Measurements from ENCODE around the gene ZNF407.
"Not testable (repeated sequence)": the region's sequence is repeated elsewhere in the genome, so short reads cannot be mapped to it uniquely, and the experiment has no call there.

The ZNF407 gene

GRCh38 chr18:75089748-75090327 lies 492.2 kb downstream of the ZNF407 start:
- Mint-ChIP-seq H3K9me3 (peaks cover 11% of the 10 kb centered on the region), H3K27ac (no peak overlapping the region), H3K4me1 (ENCODE audit: low read depth) (no peaks in the 10 kb centered on the region), H3K27me3 (peaks cover 4% of the 10 kb centered on the region), H3K36me3 (ENCODE audit: low read depth) (no peaks in the 10 kb centered on the region), H3K4me3 (no peak overlapping the region)
- intact Hi-C loops (cut with micrococcal nuclease), result no loop called here

DNA sequence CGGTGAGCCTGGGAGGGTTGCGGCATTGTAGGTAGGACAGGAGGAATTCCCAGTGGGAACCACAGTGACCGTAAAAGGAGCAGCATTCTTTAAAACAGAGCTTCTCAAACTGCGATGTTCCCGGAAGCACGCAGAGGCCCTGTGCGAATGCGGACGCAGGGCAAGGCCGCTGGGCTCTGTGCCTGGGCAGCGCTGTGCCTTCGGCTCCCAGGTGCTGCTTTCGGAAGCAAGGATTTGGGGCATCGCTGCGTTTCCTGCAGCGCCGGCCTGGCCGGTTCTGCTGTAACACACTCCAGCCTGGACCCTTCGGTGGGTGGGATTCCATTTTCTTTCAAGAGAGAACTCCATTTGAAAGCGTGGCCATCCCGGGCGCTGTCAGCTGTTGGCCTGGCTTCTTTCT lies 492.7 kb downstream of the ZNF407 start:
- intact Hi-C loops (cut with micrococcal nuclease), result no loop called here
- Mint-ChIP-seq H3K4me3 (no peak overlapping the region), H3K27ac (no peak overlapping the region), H3K27me3 (peaks cover 4% of the 10 kb centered on the region), H3K9me3 (peaks cover 11% of the 10 kb centered on the region), H3K36me3 (ENCODE audit: low read depth) (no peaks in the 10 kb centered on the region), H3K4me1 (ENCODE audit: low read depth) (no peaks in the 10 kb centered on the region)

GRCh38 chr18:75097491-75098225 lies 500.0 kb downstream of the ZNF407 start:
- H3K27ac Mint-ChIP-seq, result no peak overlapping the region
- H3K36me3 Mint-ChIP-seq (ENCODE audit: low read depth), result no peaks in the 10 kb centered on the region
- no peaks in the 10 kb centered on the region for H3K4me1 Mint-ChIP-seq (ENCODE audit: low read depth)
- intact Hi-C loops (cut with micrococcal nuclease), result no loop called here
- no peak overlapping the region for H3K4me3 Mint-ChIP-seq
- peaks cover 33% of the 10 kb centered on the region for H3K9me3 Mint-ChIP-seq
- peaks cover 1% of the 10 kb centered on the region for H3K27me3 Mint-ChIP-seq

DNA sequence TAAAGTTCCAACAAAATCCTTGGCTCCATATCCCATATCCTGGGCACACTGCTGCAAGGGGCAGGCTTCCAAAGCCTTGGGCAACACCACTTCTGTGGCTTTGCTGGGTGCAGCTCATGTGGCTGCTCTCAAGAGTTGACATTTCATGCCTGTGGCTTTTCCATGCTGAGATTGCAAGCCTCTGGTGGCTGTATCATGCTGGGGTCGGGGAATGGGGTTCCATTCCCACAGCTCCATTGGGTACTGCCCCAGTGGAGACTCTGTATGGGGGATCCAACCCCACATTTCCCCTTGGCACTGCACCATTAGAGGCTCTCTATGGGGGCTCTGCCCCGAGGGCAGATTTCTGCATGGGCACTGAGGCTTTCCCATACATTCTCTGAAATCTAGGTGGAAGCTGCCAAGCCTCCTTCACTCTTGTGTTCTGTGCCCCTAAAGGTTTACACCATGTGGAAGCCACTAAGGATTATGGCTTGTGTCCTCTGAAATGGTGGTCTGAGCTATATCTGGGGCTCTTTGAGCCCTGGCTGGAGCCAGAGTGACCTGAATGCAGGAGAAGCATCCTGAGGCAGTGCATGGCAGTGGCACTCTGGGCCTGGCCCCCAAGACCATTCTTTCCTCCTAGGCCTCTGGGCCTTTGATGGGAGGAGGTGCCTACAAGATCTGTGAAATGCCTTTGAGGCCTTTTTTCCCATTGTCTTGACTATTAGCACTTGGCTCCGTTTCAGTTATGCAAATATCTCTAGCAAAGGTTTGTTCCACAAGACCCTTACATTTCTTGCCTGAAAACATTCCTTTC lies 503.4 kb downstream of the ZNF407 start:
- Mint-ChIP-seq H3K4me1 (ENCODE audit: low read depth) (no peaks in the 10 kb centered on the region), H3K27me3 (no peaks in the 10 kb centered on the region), H3K36me3 (ENCODE audit: low read depth) (no peaks in the 10 kb centered on the region), H3K9me3 (peaks cover 25% of the 10 kb centered on the region), H3K4me3 (no peak overlapping the region), H3K27ac (no peak overlapping the region)
- intact Hi-C loops (cut with micrococcal nuclease), result no loop called here

- peaks cover 24% of the 10 kb centered on the region for H3K9me3 Mint-ChIP-seq
- no peak overlapping the region for H3K27ac Mint-ChIP-seq
- intact Hi-C loops (cut with micrococcal nuclease), result no loop called here
- no peaks in the 10 kb centered on the region for H3K36me3 Mint-ChIP-seq (ENCODE audit: low read depth)
- H3K4me3 Mint-ChIP-seq, result no peak overlapping the region
- no peaks in the 10 kb centered on the region for H3K4me1 Mint-ChIP-seq (ENCODE audit: low read depth)
- H3K27me3 Mint-ChIP-seq, result no peaks in the 10 kb centered on the region
These were observed 504.2 kb downstream of the ZNF407 start for GRCh38 chr18:75101916-75102315.

DNA sequence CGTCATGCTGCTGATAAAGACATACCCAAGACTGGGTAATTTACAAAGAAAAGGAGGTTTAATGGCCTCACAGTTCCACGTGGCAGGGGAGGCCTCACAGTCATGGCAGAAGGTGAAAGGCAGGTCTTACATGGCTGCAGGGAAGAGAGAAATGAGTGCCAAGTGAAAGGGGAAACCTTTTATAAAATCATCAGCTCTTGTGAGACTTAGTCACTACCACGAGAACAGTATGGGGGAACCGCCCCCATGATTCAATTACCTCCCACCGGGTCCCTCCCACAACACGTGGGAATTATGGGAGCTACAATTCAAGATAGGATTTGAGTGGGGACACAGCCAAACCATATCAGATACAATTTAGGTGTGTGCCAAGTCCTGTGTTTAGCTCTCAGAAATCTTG lies 506.4 kb downstream of the ZNF407 start:
- H3K36me3 Mint-ChIP-seq (ENCODE audit: low read depth); H3K27ac Mint-ChIP-seq; H3K27me3 Mint-ChIP-seq; intact Hi-C loops (cut with micrococcal nuclease); H3K4me1 Mint-ChIP-seq (ENCODE audit: low read depth); H3K4me3 Mint-ChIP-seq: not testable (repeated sequence)
- peaks cover 24% of the 10 kb centered on the region for H3K9me3 Mint-ChIP-seq

DNA sequence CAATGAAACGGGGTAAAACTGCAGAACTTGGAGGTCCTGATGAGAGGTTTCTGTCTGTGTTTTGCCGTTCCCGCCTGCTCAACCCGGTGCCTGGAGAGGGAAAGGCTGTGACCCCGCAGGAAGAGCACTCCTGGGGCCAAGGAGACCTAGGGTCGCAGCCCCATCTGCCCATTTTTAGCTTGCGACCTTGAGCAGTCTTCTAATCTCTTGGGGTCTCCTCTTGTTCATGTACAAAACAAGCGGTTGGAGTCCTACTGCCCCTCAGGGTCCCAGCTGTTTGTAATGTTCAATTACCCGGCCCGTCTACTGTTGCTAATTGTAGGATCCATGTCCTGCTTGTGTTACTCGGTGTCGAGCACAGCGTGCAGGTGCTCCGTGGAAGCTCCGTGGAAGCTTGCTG lies 506.8 kb downstream of the ZNF407 start:
- no peak overlapping the region for H3K4me3 Mint-ChIP-seq
- no peaks in the 10 kb centered on the region for H3K4me1 Mint-ChIP-seq (ENCODE audit: low read depth)
- intact Hi-C loops (cut with micrococcal nuclease), result no loop called here
- no peak overlapping the region for H3K27ac Mint-ChIP-seq
- H3K36me3 Mint-ChIP-seq (ENCODE audit: low read depth), result no peaks in the 10 kb centered on the region
- H3K27me3 Mint-ChIP-seq, result no peaks in the 10 kb centered on the region
- H3K9me3 Mint-ChIP-seq, result peaks cover 21% of the 10 kb centered on the region

GRCh38 chr18:75105551-75106254 lies 508.0 kb downstream of the ZNF407 start:
- Mint-ChIP-seq H3K4me3 (no peak overlapping the region), H3K27me3 (no peaks in the 10 kb centered on the region), H3K4me1 (ENCODE audit: low read depth) (no peaks in the 10 kb centered on the region), H3K36me3 (ENCODE audit: low read depth) (no peaks in the 10 kb centered on the region), H3K27ac (no peak overlapping the region), H3K9me3 (peaks cover 14% of the 10 kb centered on the region)
- intact Hi-C loops (cut with micrococcal nuclease), result no loop called here

DNA sequence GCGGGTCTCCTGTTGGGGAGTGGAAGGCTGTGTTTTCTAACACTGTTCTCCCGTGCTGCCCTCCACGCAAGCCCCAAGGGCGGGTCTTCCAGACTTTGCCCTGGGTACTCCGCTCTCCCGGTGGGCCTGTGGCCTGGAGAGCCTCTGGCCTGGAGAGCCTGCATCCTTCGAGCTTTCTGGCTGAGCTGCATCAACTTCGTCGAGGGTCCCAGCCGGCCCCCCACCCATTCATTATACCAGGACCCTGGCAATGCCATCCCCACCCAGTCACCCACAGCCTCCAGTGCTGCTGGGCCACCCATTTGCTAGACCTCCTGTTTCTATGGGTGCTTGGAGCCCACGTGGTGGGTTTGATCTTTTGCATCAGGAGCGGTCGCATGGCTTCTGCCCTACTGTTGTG lies 509.1 kb downstream of the ZNF407 start:
- intact Hi-C loops (cut with micrococcal nuclease), result no loop called here
- peaks cover 7% of the 10 kb centered on the region for H3K9me3 Mint-ChIP-seq
- H3K4me1 Mint-ChIP-seq (ENCODE audit: low read depth), result no peaks in the 10 kb centered on the region
- H3K4me3 Mint-ChIP-seq, result no peak overlapping the region
- H3K27me3 Mint-ChIP-seq, result no peaks in the 10 kb centered on the region
- no peak overlapping the region for H3K27ac Mint-ChIP-seq
- no peaks in the 10 kb centered on the region for H3K36me3 Mint-ChIP-seq (ENCODE audit: low read depth)

DNA sequence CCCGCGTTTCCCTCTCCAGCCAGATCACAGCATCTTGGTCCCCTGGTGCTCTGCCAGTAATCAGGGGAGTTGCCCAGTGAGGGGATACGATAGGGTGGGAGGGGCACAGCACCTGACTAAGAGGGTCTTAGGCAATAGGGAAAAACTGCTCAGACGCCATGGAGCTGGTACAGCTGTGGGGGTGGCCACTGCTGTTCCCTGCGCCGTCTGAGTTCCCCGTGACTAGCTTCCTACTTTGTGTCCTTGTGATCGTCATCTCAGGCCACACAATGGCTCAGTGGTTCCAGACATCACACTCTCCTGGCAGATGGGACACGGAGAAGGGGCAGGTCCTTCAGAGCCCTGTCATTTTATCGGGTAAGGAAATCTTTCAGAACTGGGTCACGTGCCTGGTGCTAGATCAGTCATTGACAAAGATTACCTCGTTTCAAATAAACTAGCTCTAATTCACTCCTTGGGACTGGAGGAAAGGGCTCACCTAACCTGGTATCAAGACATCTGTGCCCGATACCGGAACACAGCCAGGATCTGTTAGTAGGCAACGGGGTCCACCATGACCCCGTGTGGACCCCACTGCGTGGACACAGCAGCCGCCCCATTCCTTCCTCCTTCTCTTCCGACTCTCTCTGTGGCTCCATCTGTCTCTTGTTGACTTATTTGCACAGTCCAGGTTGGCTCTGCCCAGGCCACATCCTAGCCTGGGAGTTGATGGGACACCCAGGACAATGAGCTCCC lies 509.7 kb downstream of the ZNF407 start:
- Mint-ChIP-seq H3K4me3 (no peak overlapping the region), H3K27me3 (no peaks in the 10 kb centered on the region), H3K4me1 (ENCODE audit: low read depth) (no peaks in the 10 kb centered on the region), H3K9me3 (peaks cover under 1% of the 10 kb centered on the region), H3K36me3 (ENCODE audit: low read depth) (no peaks in the 10 kb centered on the region), H3K27ac (no peak overlapping the region)
- intact Hi-C loops (cut with micrococcal nuclease), result no loop called here

DNA sequence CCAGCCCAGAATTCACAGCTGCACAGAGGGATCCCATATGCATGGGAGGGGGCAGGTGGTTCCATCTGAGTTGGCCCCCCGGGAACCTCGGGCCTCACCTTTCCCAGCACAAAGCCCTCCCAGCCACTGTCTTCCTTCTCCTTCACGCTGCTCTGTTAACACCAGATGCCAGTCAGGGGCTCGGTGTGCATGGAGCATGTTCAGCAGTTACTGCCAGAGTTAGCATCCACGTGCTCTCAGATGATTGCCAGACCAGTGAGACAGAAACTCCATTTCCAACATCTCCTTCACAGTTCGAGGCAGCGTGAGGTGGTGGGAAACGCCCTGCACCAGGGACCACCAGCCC lies 510.2 kb downstream of the ZNF407 start:
- Mint-ChIP-seq H3K4me1 (ENCODE audit: low read depth) (no peaks in the 10 kb centered on the region), H3K27me3 (no peaks in the 10 kb centered on the region), H3K4me3 (no peak overlapping the region), H3K36me3 (ENCODE audit: low read depth) (no peaks in the 10 kb centered on the region), H3K9me3 (no peaks in the 10 kb centered on the region), H3K27ac (no peak overlapping the region)
- intact Hi-C loops (cut with micrococcal nuclease), result no loop called here

- H3K4me1 Mint-ChIP-seq (ENCODE audit: low read depth), result no peaks in the 10 kb centered on the region
- no peaks in the 10 kb centered on the region for H3K27me3 Mint-ChIP-seq
- H3K9me3 Mint-ChIP-seq, result no peaks in the 10 kb centered on the region
- no peak overlapping the region for H3K4me3 Mint-ChIP-seq
- H3K36me3 Mint-ChIP-seq (ENCODE audit: low read depth), result no peaks in the 10 kb centered on the region
- intact Hi-C loops (cut with micrococcal nuclease), result no loop called here
- no peak overlapping the region for H3K27ac Mint-ChIP-seq
These were observed 511.1 kb downstream of the ZNF407 start for GRCh38 chr18:75108579-75109318.

DNA sequence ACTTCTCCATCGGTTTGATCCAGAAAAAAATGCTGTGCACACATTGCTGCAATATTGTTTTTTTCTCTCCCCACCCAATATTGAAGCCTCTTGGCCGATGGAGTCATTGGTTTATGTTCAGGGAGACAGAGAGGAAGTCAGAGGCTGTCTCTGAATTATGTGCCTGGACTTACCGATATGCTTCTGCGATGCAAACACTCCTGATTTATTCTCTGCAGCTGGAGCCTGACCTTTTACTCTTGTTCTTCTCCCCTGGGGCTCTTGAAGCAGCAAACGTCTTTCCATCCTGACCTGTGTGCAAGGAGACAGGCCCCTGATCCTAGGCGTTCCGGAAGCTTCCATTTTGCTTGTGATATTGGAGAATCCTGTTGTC lies 511.6 kb downstream of the ZNF407 start:
- H3K4me1 Mint-ChIP-seq (ENCODE audit: low read depth), result no peaks in the 10 kb centered on the region
- no peak overlapping the region for H3K4me3 Mint-ChIP-seq
- no peaks in the 10 kb centered on the region for H3K9me3 Mint-ChIP-seq
- no peaks in the 10 kb centered on the region for H3K27me3 Mint-ChIP-seq
- intact Hi-C loops (cut with micrococcal nuclease), result no loop called here
- no peak overlapping the region for H3K27ac Mint-ChIP-seq
- no peaks in the 10 kb centered on the region for H3K36me3 Mint-ChIP-seq (ENCODE audit: low read depth)

Measured in dendritic cell treated with granulocyte-macrophage colony-stimulating factor and Interleukin-4, amounts not matched to agents 40 ng/mL and 50 ng/mL, for 4 days (primary cell).